IPS-20b (cell line): ENCODE results near the gene PSENEN.

ENCODE experiments used
- H3K27ac ChIP-seq: one replicate; pipeline ENCODE4 v1.5.1; 2013; ENCODE audit warnings: low read length
- H3K27me3 ChIP-seq: 2 replicates; pipeline ENCODE4 v1.6.1; 2013; ENCODE audit warnings: mild to moderate bottlenecking, low read length, inconsistent platforms; ENCODE audit not compliant: insufficient read depth
- H3K36me3 ChIP-seq: 2 replicates; pipeline ENCODE4 v1.6.1; 2013; ENCODE audit warnings: low read depth, mild to moderate bottlenecking, inconsistent platforms, low read length, moderate library complexity; ENCODE audit not compliant: insufficient read depth
- H3K4me1 ChIP-seq: 2 replicates; pipeline ENCODE4 v1.6.1; 2013; ENCODE audit warnings: mild to moderate bottlenecking, control low read depth, inconsistent platforms, low read length, moderate library complexity; ENCODE audit not compliant: insufficient read depth
- H3K4me3 ChIP-seq: 2 replicates; pipeline ENCODE4 v1.5.1; 2013; ENCODE audit warnings: mild to moderate bottlenecking, low read length, inconsistent platforms
- H3K9ac ChIP-seq: 2 replicates; pipeline ENCODE4 v1.6.1; 2013; ENCODE audit warnings: low read depth, mild to moderate bottlenecking, inconsistent platforms, low read length, moderate library complexity
- H3K9me3 ChIP-seq: 2 replicates; pipeline ENCODE4 v1.6.1; 2013; ENCODE audit warnings: mild to moderate bottlenecking, low read depth, low read length, inconsistent platforms; ENCODE audit not compliant: insufficient read depth

PSENEN gene

GRCh38 chr19:35773020-35773806 lies 27.8 kb downstream of the PSENEN start:
- Histone ChIP-seq H3K4me1 (peaks cover 8% of the 10 kb centered on the region; the same call in 1 of the 2 replicates), H3K9me3 (no peaks in the 10 kb centered on the region), H3K27ac (no peak overlapping the region), H3K36me3 (peaks cover 5% of the 10 kb centered on the region), H3K27me3 (peaks cover 38% of the 10 kb centered on the region), H3K4me3 (no peak overlapping the region), H3K9ac (no peak overlapping the region)

GRCh38 chr19:35774274-35775045 lies 29.0 kb downstream of the PSENEN start:
- Histone ChIP-seq H3K27me3 (peaks cover 40% of the 10 kb centered on the region), H3K27ac (no peak overlapping the region), H3K4me1 (peaks cover 8% of the 10 kb centered on the region; the same call in 1 of the 2 replicates), H3K9me3 (no peaks in the 10 kb centered on the region), H3K4me3 (peak overlapping the region; percentile 67; the same call in 1 of the 2 replicates), H3K9ac (no peak overlapping the region), H3K36me3 (no peaks in the 10 kb centered on the region)

DNA sequence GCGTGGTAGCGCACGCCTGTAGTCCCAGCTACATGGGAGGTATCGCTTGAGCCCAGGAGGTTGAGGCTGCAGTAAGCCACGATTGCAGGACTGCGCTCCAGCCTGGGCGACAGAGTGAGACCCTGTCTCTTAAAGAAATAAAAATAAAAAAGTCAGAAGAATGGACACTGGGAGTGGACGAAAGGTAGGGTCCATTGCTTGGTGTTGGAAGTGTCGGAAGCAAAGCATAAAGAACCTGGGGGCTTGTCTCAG lies 29.5 kb downstream of the PSENEN start:
- Histone ChIP-seq H3K4me3 (peak overlapping the region; percentile 67; the same call in 1 of the 2 replicates), H3K36me3 (no peaks in the 10 kb centered on the region), H3K9ac (no peak overlapping the region), H3K9me3 (no peaks in the 10 kb centered on the region), H3K27me3 (peaks cover 40% of the 10 kb centered on the region), H3K27ac (no peak overlapping the region), H3K4me1 (peaks cover 8% of the 10 kb centered on the region; the same call in 1 of the 2 replicates)

DNA sequence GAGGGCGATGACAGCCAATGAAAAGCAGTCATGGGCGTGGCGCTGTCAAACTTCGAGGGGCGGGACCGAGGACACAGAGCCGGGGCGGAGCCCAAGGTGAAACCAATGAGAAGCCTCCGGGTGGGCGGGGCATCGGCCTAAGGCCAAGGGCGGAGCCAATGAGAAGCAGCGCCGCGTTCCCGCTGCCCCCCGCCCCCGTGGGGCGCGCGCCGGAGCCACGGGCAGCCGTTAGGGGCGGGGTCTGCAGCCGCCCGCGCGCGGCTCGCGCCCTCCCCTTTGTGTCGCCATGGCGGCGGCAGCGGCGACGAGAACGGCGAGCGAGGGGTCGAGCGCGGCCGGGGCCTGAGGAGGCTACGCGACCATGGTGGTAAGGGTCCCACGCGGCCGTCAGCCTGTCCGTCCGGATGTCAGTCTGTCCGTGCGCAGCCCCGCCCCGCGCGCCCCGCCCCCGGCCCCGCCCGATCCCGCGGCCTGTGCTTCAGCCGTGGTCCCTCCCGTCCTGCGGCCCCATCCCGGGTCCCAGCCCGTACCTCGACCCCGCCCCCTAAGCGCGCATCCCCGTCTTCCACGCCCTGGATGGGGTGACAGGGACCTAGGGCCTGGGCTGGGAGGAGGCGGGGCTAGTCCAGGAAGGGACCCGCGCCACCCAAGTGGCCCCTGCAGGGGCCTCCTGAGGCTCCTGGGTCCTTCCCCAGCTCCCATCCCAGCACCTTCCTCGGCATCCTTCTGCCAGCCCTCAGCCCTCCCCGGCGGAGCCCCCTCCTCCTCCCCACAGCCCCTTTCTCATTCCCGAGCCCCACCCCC lies 30.0 kb downstream of the PSENEN start, which contains the start of gene ARHGAP33:
Gene ARHGAP33, plus strand, starts transcription at position 267 of the 804 bp plus-strand sequence. Its CDS starts 95 bp downstream, at position 362.
- no peaks in the 10 kb centered on the region for H3K9me3 ChIP-seq
- H3K27ac ChIP-seq, result no peak within 1 kb of the TSS
- H3K4me3 ChIP-seq, result peak within 1 kb of the TSS; percentile 67
- peaks cover 8% of the 10 kb centered on the region; the same call in 1 of the 2 replicates for H3K4me1 ChIP-seq
- peak within 1 kb of the TSS; percentile 16; the same call in 1 of the 2 replicates for H3K9ac ChIP-seq
- peaks cover 40% of the 10 kb centered on the region for H3K27me3 ChIP-seq
- no peaks in the 10 kb centered on the region for H3K36me3 ChIP-seq

GRCh38 chr19:35776102-35776788 lies 30.8 kb downstream of the PSENEN start:
- Histone ChIP-seq H3K4me1 (peaks cover 8% of the 10 kb centered on the region; the same call in 1 of the 2 replicates), H3K36me3 (no peaks in the 10 kb centered on the region), H3K9me3 (no peaks in the 10 kb centered on the region), H3K4me3 (peak overlapping the region; percentile 67), H3K9ac (peak overlapping the region; percentile 16; the same call in 1 of the 2 replicates), H3K27me3 (peaks cover 40% of the 10 kb centered on the region), H3K27ac (no peak overlapping the region)

GRCh38 chr19:35777086-35777841 lies 31.8 kb downstream of the PSENEN start:
- Histone ChIP-seq H3K4me1 (peaks cover 8% of the 10 kb centered on the region; the same call in 1 of the 2 replicates), H3K9ac (no peak overlapping the region), H3K27ac (no peak overlapping the region)

DNA sequence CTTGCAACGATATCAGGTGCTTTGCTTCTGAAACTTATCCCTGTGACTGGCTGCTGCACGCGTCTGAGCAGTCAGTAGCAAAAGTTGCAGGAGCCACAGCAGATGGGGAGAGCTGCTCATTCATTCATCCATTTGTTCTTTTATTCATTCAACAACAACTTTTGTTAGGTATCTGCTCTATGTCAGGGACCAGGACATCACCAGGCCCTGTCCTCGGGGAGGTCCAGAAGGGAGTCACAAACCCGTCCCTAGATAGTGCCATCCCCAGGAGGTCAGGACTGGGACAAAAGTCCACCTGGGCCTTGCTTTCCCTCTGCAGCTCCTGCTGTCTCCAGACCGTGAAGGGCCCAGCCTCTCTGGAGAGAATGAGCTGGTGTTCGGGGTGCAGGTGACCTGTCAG lies 32.5 kb downstream of the PSENEN start:
- H3K27ac ChIP-seq, result no peak overlapping the region

More at GRCh38 chr19:35777086-35777841, 31.8 kb downstream of the PSENEN start:
- Histone ChIP-seq H3K27me3 (peaks cover 40% of the 10 kb centered on the region), H3K4me3 (peak overlapping the region; percentile 40; the same call in 1 of the 2 replicates), H3K36me3 (no peaks in the 10 kb centered on the region), H3K9me3 (no peaks in the 10 kb centered on the region)

GRCh38 chr19:35779033-35779432 lies 33.6 kb downstream of the PSENEN start:
- H3K27me3 ChIP-seq, result peaks cover 29% of the 10 kb centered on the region
- H3K4me1 ChIP-seq, result peaks cover 8% of the 10 kb centered on the region; the same call in 1 of the 2 replicates
- H3K36me3 ChIP-seq, result no peaks in the 10 kb centered on the region
- no peak overlapping the region for H3K27ac ChIP-seq
- H3K4me3 ChIP-seq, result no peak overlapping the region
- H3K9me3 ChIP-seq, result no peaks in the 10 kb centered on the region
- H3K9ac ChIP-seq, result no peak overlapping the region

More for the DNA sequence above, 32.5 kb downstream of the PSENEN start:
- Histone ChIP-seq H3K9me3 (no peaks in the 10 kb centered on the region), H3K4me1 (peaks cover 8% of the 10 kb centered on the region; the same call in 1 of the 2 replicates), H3K36me3 (no peaks in the 10 kb centered on the region), H3K9ac (no peak overlapping the region), H3K4me3 (no peak overlapping the region), H3K27me3 (peaks cover 35% of the 10 kb centered on the region)

- H3K4me3 ChIP-seq, result no peak overlapping the region
- no peak overlapping the region for H3K27ac ChIP-seq
- H3K9me3 ChIP-seq, result no peaks in the 10 kb centered on the region
- peaks cover 8% of the 10 kb centered on the region; the same call in 1 of the 2 replicates for H3K4me1 ChIP-seq
- H3K9ac ChIP-seq, result no peak overlapping the region
- H3K36me3 ChIP-seq, result no peaks in the 10 kb centered on the region
- peaks cover 24% of the 10 kb centered on the region for H3K27me3 ChIP-seq
Observed at GRCh38 chr19:35780058-35780457, 34.6 kb downstream of the PSENEN start.

- H3K27me3 ChIP-seq, result peaks cover 29% of the 10 kb centered on the region
Observed at GRCh38 chr19:35780717-35781116, 35.3 kb downstream of the PSENEN start.

More at GRCh38 chr19:35780717-35781116, 35.3 kb downstream of the PSENEN start:
- no peak overlapping the region for H3K9ac ChIP-seq
- H3K4me3 ChIP-seq, result no peak overlapping the region
- peaks cover 8% of the 10 kb centered on the region; the same call in 1 of the 2 replicates for H3K4me1 ChIP-seq
- no peaks in the 10 kb centered on the region for H3K9me3 ChIP-seq
- H3K27ac ChIP-seq, result no peak overlapping the region
- no peaks in the 10 kb centered on the region for H3K36me3 ChIP-seq
